Putamen (tissue), 1 donor: ENCODE data around the gene BBX.
"Not testable (repeated sequence)": the region's sequence is repeated elsewhere in the genome, so short reads cannot be mapped to it uniquely, and the experiment has no call there.

Experiments used
- DNase-seq: peaks from one replicate; pipeline ENCODE4 v3.0.0-alpha.2; 2016; ENCODE audit warnings: low spot score

The BBX gene

GRCh38 chr3:107684431-107684925 is 161.7 kb downstream of the BBX start:
- DNase-seq, result no peak

DNA sequence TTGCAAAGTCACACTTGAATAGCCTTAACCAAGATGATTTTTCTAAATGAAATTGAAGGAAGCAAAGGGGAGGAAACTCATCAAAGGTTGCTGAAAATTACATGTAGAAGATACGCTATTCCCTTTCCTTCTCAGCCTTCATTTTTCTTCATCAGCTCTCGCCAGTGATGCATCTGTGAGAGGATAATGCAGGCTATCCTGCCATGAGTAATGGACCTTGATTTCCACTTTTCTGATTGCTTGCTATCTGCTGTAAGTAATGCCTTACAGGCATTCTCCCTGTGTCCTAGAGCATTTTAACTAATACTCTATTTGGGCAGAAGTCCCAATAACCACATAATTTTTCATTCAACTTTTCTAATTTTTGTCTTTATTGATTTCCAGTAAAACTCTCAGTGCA is 162.6 kb downstream of the BBX start:
- DNase-seq, result no peak

- DNase-seq, result no peak
These were observed 164.4 kb downstream of the BBX start for GRCh38 chr3:107687056-107687581.

- no peak for DNase-seq
These were observed 166.6 kb downstream of the BBX start for GRCh38 chr3:107689355-107689754.

- DNase-seq, result peak; percentile 52
These were observed 167.9 kb downstream of the BBX start for GRCh38 chr3:107690522-107691138.

- DNase-seq, result not testable (repeated sequence)
These were observed 169.2 kb downstream of the BBX start for GRCh38 chr3:107691984-107692383.

- DNase-seq, result not testable (repeated sequence)
These were observed 174.6 kb downstream of the BBX start for GRCh38 chr3:107697348-107697747.

DNA sequence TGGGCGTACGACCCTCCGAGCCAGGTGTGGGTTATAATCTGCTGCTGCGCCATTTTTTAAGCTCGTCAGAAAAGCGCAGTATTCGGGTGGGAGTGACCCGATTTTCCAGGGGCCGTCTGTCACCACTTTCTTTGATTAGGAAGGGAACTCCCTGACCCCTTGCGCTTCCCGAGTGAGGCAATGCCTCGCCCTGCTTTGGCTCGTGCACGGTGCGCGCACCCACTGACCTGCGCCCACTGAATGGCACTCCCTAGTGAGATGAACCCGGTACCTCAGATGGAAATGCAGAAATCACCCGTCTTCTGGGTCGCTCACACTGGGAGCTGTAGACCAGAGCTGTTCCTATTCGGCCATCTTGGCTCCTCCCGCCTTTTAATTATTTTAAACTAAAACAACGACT is 175.1 kb downstream of the BBX start:
- not testable (repeated sequence) for DNase-seq

- no peak for DNase-seq
These were observed 176.9 kb downstream of the BBX start for GRCh38 chr3:107699682-107700081.

GRCh38 chr3:107701299-107701698 is 178.5 kb downstream of the BBX start:
- DNase-seq, result no peak

DNA sequence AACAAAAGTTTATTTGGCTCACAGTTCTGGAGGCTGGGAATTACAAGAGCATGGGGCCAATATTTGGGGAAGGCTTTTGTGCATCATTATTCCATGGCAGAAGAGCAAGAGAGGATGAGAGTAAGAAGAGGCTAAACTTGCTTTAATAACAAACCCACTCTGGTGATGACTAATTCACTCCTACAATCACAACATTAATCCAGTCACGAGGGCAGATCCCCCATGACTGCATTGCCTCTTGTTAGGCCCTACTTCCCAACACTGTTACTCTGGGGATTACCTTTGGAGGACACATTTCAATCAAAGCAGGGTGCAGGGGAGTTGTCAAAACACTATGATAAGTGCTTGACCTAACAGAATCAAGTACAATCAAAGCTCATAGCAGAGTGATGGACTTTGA is 181.7 kb downstream of the BBX start:
- no peak for DNase-seq

- DNase-seq, result no peak
These were observed 182.3 kb downstream of the BBX start for GRCh38 chr3:107705046-107705445.

GRCh38 chr3:107710851-107711250 is 188.1 kb downstream of the BBX start:
- no peak for DNase-seq

DNA sequence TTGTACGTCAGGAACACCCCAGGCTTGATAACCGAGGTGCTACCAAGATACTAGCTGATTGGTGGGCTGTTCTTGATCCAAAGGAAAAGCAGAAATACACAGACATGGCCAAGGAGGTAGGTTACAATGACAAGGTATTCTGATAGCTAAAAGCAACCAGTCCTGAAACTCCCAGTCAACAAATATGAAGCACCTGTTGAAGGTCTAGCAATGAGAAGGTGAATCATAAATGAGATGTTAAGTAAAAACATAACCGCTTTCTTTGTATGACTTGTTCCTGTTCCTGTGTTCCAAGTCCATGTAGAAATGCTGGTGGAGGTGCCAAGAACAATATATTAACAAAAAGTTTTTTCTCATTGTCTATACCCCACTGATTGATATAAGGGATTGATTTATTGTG is 194.0 kb downstream of the BBX start:
- DNase-seq, result no peak

- DNase-seq, result no peak
These were observed 195.8 kb downstream of the BBX start for GRCh38 chr3:107718547-107718946.

DNA sequence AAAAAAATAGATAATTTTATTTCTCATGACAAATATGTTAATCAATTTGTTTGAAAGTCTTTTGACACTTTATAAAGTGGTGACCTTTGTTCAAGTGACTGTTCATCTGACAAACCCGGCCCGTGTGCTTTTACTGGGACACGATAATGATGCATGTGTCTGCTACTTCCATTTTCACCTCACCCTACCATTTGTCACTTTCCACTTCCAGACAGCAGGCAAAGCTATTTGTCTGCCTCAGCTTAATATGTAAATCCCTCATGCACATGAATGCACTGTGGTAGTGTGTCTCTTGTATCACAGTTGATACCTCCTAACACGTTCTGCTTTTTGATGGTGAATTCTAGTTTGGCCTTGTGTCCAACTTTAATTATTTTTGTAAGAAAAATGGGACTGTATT is 204.3 kb downstream of the BBX start:
- DNase-seq, result no peak

GRCh38 chr3:107729686-107730085 is 206.9 kb downstream of the BBX start:
- DNase-seq, result no peak

- no peak for DNase-seq
These were observed 211.6 kb downstream of the BBX start for GRCh38 chr3:107734317-107734716.

DNA sequence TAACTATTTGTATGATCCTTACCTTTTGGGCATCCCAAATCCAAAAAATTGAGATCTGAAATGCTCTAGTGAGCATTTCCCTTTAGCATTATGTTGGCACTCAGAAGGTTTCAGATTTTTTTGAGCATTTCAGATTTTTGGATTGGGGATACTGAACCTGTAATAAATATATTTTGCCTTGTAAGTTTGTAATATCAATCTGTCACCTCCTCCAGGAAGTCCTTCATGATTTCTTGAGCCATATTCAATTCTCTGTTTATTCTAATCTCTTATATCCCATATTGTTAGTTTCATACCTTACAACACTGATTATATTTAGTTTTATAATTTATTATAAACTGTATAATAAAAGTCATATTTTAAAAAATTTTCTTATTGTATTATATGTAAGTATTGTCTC is 215.2 kb downstream of the BBX start:
- no peak for DNase-seq

- DNase-seq, result no peak
These were observed 215.9 kb downstream of the BBX start for GRCh38 chr3:107738486-107739183.

DNA sequence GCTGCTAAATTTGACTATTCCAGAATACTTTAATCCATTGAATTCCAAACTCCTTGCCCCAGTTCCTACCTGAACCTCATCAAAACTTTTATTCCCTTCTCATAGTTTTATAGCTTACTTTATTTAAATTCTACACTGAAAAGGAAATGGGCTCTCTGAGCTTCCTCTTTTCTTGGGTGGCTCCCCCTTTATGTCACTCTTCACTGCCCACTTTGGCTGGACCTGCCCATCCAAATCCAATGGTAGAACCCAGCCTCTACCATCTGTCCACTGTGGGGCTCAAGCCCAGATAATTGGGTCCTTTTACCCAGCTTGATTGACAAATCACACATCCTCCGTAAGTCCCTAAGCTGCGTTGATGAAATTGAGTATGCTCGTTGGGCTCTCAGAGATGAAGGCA is 216.5 kb downstream of the BBX start:
- no peak for DNase-seq

DNA sequence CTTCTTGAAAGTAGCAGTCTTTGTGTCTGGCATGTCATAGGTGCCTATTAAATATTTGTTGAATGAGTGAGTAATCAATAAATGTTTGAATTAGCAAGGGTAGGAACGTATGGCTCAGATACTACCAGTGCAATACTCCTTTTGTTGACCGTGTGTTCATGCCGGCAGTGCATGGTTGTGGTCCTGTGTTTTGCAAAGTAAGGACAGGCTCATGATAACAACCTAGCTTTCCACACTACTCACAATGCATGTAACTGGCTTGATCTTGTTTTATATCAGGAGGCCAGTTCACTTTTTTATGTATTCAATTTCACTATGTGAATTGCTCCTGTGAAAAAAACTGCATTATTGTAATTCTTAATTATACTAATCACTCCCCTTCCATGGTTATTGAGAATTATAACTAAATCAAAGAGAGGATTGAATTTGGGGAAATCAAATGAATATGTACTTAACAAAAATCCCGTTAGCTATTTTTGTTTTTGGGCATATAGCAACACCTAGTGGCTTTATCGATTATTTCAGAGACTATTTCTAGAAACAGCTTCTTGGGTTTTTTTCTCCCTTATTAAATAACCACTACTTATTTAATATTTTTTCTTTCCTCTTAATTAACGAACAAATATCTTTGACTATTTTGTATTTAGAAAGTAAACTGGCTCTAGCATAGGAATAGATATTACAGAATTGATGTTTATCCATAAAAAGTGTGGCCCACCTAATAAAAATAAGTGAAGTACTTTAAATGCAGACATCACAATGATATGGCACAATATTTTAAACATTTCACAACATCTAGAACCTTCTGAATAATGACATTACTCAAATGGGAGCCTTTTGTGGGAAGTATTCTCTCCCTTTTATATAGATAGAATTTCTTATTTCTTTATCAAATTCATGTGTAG is 218.5 kb downstream of the BBX start:
- DNase-seq, result no peak
